HCT116 (cell line): ENCODE data around the gene DAP. TPM values are rescaled to one million over a fixed set of nuclear protein-coding genes. Genes with fewer than 3 reads are reported as not detected.

Experiments
- ATF3 ChIP-seq: IDR thresholded peaks from 2 replicates; pipeline ENCODE4 v1.6.1; 2012
- EGR1 ChIP-seq: IDR thresholded peaks from 2 replicates; pipeline ENCODE4 v1.6.1; 2012; ENCODE audit warnings: low read depth
- POLR2A ChIP-seq: IDR thresholded peaks from 2 replicates; pipeline ENCODE4 v1.7.0; 2011; ENCODE audit warnings: borderline replicate concordance; ENCODE audit not compliant: insufficient read depth, insufficient read length; ENCODE audit errors: extremely low read depth
- RAD21 ChIP-seq: IDR thresholded peaks from 2 replicates; pipeline ENCODE4 v1.6.1; 2012; ENCODE audit warnings: low read depth, mild to moderate bottlenecking
- REST ChIP-seq: IDR thresholded peaks from 2 replicates; pipeline ENCODE4 v1.6.1; 2012; ENCODE audit warnings: low read depth
- SIN3A ChIP-seq: IDR thresholded peaks from 2 replicates; pipeline ENCODE4 v1.6.1; 2012; ENCODE audit warnings: low read depth
- TCF7L2 ChIP-seq: IDR thresholded peaks from 2 replicates; pipeline ENCODE4 v1.7.0; 2011; ENCODE audit warnings: borderline replicate concordance, inconsistent platforms; ENCODE audit not compliant: insufficient read depth, insufficient read length; ENCODE audit errors: extremely low read depth
- YY1 ChIP-seq: IDR thresholded peaks from 2 replicates; pipeline ENCODE4 v1.6.1; 2011; ENCODE audit warnings: low read length, low read depth, moderate library complexity, mild to moderate bottlenecking; ENCODE audit not compliant: insufficient replicate concordance; ENCODE audit errors: extremely low read depth
- ZFX ChIP-seq: fragments of 450-650 bp; IDR thresholded peaks from 2 replicates; pipeline ENCODE4 v1.6.1; 2017
- total RNA-seq: library from RNA; stranded (reverse); gene quantifications from one replicate; pipeline ENCODE4 v1.2.1, GENCODE V29; 2021; ENCODE audit not compliant: unreplicated experiment

DAP gene
- total RNA-seq, 1 experiment from 2014 or later = 59.1 TPM

DNA sequence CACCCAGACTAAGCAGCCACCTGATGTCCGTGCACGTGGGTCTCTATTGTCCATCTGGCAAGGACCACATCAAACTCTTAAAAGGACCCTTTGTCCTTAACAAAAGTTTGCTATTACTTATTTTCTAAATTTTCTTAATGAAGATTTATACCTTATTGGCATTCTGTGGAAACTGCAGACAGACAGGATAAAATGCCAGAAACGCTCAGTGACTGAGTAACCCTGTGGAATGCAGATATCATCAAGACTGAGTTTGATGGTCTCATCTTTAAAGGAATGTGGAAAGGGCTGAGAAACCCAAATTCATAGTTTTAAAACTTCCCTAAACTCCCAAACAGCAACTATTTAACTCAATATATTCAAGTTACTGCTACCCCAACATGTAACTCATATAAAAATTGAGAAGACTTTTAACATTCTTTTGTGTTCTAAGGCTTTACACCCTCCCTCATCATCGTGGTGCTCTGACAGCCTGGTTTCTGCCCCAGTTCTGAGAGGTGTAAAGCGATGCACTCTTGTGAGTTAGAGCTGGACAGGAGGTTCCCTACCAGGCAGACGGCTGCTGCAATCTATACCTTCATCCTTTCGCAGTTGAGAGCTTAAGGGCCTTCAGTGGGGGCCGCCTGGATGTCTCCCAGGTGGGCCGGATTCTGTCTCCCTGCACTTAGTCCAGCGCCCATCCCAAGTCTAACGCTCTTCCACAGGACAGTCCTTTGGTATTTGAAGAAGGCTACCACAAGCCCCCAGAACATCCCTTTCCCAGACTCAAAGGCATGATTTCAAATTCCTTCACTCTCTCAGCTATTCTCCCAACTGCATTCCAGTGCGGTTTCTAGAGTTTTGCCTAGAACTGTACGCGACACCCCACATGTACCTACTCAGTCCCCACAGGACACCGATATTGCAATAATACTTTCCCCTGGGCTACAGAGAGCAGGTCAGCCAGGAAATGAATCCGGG is 68.9 kb downstream of the DAP start (continued):
- TF ChIP-seq REST = no peak
- TF ChIP-seq ZFX = no peak
- no peak for TF ChIP-seq YY1
- no peak for TF ChIP-seq RAD21
- no peak for TF ChIP-seq TCF7L2
- no peak for TF ChIP-seq EGR1
- no peak for TF ChIP-seq ATF3
- no peak for TF ChIP-seq SIN3A
- TF ChIP-seq POLR2A = no peak
